Measurements from ENCODE around the gene EEIG2.

GRCh38 chr1:108561689-108562326 lies 1.9 kb downstream of the EEIG2 start:
- TF ChIP-seq, protein P1, sequence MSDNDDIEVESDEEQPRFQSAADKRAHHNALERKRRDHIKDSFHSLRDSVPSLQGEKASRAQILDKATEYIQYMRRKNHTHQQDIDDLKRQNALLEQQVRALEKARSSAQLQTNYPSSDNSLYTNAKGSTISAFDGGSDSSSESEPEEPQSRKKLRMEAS (IDR thresholded peaks at IDR 0.05; ENCODE audit: insufficient read depth, insufficient read length) = no peak
- TF ChIP-seq CTCF (IDR thresholded peaks at IDR 0.05; ENCODE audit: extremely low read depth in 1 of 2, insufficient read depth in 1 of 2, low read depth in 1 of 2, low read length in 2 of 2) (peak; percentile 30 to 55), POLR2A (IDR thresholded peaks at IDR 0.05; ENCODE audit: low read depth, low read length) (no peak)

Data from endothelial cell of umbilical vein (primary cell).